Adrenal gland (tissue), 5 donors: ENCODE measurements around the gene USP38.

Source experiments
- POLR2A ChIP-seq, 2 donors: fragments of 450-650 bp; IDR thresholded peaks; one replicate each; pipeline ENCODE4 v1.6.1; 2017; ENCODE audit warnings: antibody characterized with exemption in 2 of 2, mild to moderate bottlenecking in 2 of 2, moderate library complexity in 1 of 2
- TF ChIP-seq, protein P1 (sequence below), 6 experiments: fragments of 450-650 bp in 4 of 6; fragments of 200-600 bp in 2 of 6; sonication (generic) in 1 of 6; IDR thresholded peaks; 1 replicate in 5 of 6; 2 replicates in 1 of 6; pipeline versions ENCODE4 v1.5.1 to v1.8.0; 2016 to 2021; ENCODE audit warnings: antibody characterized with exemption in 6 of 6, mild to moderate bottlenecking in 2 of 6, moderate library complexity in 1 of 6
- donor health status: DM: no; HTN: no; CAD: no.

DNA sequence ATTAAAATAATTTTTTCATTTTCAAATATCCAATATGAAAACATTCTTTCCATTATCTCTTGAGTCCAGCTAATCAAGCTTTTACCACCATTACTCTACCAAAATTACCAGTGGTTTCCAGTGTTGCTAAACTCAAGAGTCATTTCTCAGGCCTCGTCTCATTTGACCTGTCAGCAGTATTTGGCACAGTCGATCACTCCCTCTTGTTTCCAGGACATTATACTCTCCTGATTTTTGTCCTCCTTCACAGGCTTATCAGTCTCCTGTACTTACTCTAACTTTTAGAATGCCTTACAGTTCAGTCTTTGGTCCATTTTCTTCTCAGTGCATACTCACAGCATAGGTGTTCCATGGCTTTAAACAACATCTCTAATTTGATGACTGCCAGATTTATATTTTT is 11.6 kb downstream of the USP38 start:
- TF ChIP-seq, protein P1, sequence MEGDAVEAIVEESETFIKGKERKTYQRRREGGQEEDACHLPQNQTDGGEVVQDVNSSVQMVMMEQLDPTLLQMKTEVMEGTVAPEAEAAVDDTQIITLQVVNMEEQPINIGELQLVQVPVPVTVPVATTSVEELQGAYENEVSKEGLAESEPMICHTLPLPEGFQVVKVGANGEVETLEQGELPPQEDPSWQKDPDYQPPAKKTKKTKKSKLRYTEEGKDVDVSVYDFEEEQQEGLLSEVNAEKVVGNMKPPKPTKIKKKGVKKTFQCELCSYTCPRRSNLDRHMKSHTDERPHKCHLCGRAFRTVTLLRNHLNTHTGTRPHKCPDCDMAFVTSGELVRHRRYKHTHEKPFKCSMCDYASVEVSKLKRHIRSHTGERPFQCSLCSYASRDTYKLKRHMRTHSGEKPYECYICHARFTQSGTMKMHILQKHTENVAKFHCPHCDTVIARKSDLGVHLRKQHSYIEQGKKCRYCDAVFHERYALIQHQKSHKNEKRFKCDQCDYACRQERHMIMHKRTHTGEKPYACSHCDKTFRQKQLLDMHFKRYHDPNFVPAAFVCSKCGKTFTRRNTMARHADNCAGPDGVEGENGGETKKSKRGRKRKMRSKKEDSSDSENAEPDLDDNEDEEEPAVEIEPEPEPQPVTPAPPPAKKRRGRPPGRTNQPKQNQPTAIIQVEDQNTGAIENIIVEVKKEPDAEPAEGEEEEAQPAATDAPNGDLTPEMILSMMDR (IDR thresholded peaks at IDR 0.05): no peak
- no peak for TF ChIP-seq POLR2A (IDR thresholded peaks at IDR 0.05)
